HCT116 (cell line): Measurements from ENCODE around the gene TFCP2L1. TPM values are rescaled to one million over a fixed set of nuclear protein-coding genes. Genes with fewer than 3 reads are reported as not detected.
"Not testable (repeated sequence)": the region's sequence is repeated elsewhere in the genome, so short reads cannot be mapped to it uniquely, and the experiment has no call there.

Experiments used
- ATAC-seq: fragments of 200-7000 bp; cut with Tn5 transposase; 2 replicates; pipeline ENCODE4 v1.9.1; 2020; ENCODE audit warnings: mild to moderate bottlenecking, moderate library complexity
- BruUV-seq: library from RNA; stranded (reverse); fragments of 400-500 nt; replicated peaks from 2 replicates; lab custom pipeline; 2021; lab: Mats Ljungman, UMichigan
- CTCF ChIA-PET: fragments of 300-600 bp; sonication (Branson Sonifier 250); formaldehyde crosslinking; loops from one replicate; lab custom pipeline; 2021; ENCODE audit warnings: antibody characterized with exemption; lab: Charles Lee
- POLR2A ChIA-PET: fragments of 300-600, 350-600 bp; sonication (Branson Sonifier 250); formaldehyde crosslinking; loops from one replicate; lab custom pipeline; 2021; ENCODE audit warnings: antibody characterized with exemption; lab: Charles Lee
- RAD21 ChIA-PET, 2 experiments: fragments of 300-600 bp; sonication (Branson Sonifier 250); formaldehyde crosslinking; loops; one replicate each; lab custom pipeline; 2023; ENCODE audit warnings: low total read pairs in 2 of 2; ENCODE audit not compliant: uncharacterized antibody in 2 of 2, unreplicated experiment in 2 of 2, low non-redundant PET in 1 of 2; lab: Charles Lee
- DNase-seq: peaks from one replicate; pipeline ENCODE4 v3.0.0-alpha.2; 2010; ENCODE audit warnings: low read depth, low spot score
- H2AFZ ChIP-seq: fragments of 200-600 bp; shearing (Covaris generic), sonication (generic); 2 replicates; pipeline ENCODE4 v1.6.1; 2017; ENCODE audit warnings: low read depth, mixed run types, mixed read lengths, antibody characterized with exemption, low read length; ENCODE audit not compliant: poor library complexity, severe bottlenecking
- H3K27ac ChIP-seq: 2 replicates; pipeline ENCODE4 v1.5.1; 2012; ENCODE audit warnings: low read depth, low read length
- H3K27me3 ChIP-seq: fragments of 200-600 bp; sonication (generic); 2 replicates; pipeline ENCODE4 v1.6.1; 2016; ENCODE audit warnings: mixed run types, low read length, mixed read lengths; ENCODE audit not compliant: insufficient read depth
- H3K36me3 ChIP-seq, 2 experiments: fragments of 200-500 bp in 1 of 2; fragments of 200-600 bp in 1 of 2; sonication (Bioruptor generic) in 1 of 2; sonication (generic) in 1 of 2; 2 replicates each; pipeline versions ENCODE4 v1.5.1 to v1.6.1; 2014 to 2016; ENCODE audit warnings: low read length in 2 of 2, inconsistent platforms in 1 of 2, mixed read lengths in 1 of 2, mixed run types in 1 of 2; ENCODE audit not compliant: insufficient read depth in 2 of 2, control insufficient read depth in 1 of 2
- H3K4me1 ChIP-seq, 2 experiments: fragments of 200-600 bp in 1 of 2; sonication (generic) in 1 of 2; 2 replicates each; pipeline versions ENCODE4 v1.5.1 to v1.6.1; 2012 to 2017; ENCODE audit warnings: low read length in 2 of 2, inconsistent platforms in 1 of 2, mild to moderate bottlenecking in 1 of 2, mixed read lengths in 1 of 2, mixed run types in 1 of 2, moderate library complexity in 1 of 2; ENCODE audit not compliant: insufficient read depth in 2 of 2, control insufficient read depth in 1 of 2
- H3K4me2 ChIP-seq: fragments of 200-600 bp; sonication (generic); 2 replicates; pipeline ENCODE4 v1.6.1; 2017; ENCODE audit warnings: mixed run types, low read length, mixed read lengths
- H3K4me3 ChIP-seq, 2 experiments: fragments of 200-600 bp in 1 of 2; sonication (generic) in 1 of 2; replicated peaks in 1 of 2; 2 replicates each; pipeline ENCODE4 v1.5.1; 2011 to 2016; ENCODE audit warnings: low read length in 2 of 2, control low read depth in 1 of 2, low read depth in 1 of 2, mild to moderate bottlenecking in 1 of 2, mixed read lengths in 1 of 2, mixed run types in 1 of 2
- H3K79me2 ChIP-seq: fragments of 200-600 bp; sonication (generic); 2 replicates; pipeline ENCODE4 v1.6.1; 2017; ENCODE audit warnings: mild to moderate bottlenecking, mixed run types, low read length, moderate library complexity, mixed read lengths; ENCODE audit not compliant: insufficient read depth
- H3K9ac ChIP-seq: fragments of 200-600 bp; sonication (generic); 2 replicates; pipeline ENCODE4 v1.6.1; 2016; ENCODE audit warnings: low read length, mixed read lengths
- H3K9me2 ChIP-seq: fragments of 200-600 bp; sonication (generic), shearing (Covaris generic); 2 replicates; pipeline ENCODE4 v1.6.1; 2017; ENCODE audit warnings: mixed run types, mild to moderate bottlenecking, moderate library complexity; ENCODE audit not compliant: insufficient read depth
- H3K9me3 ChIP-seq, 2 experiments: fragments of 200-500 bp in 1 of 2; fragments of 200-600 bp in 1 of 2; sonication (Bioruptor generic) in 1 of 2; sonication (generic) in 1 of 2; 2 replicates each; pipeline ENCODE4 v1.6.1; 2014 to 2017; ENCODE audit warnings: low read length in 2 of 2, mixed read lengths in 2 of 2, inconsistent platforms in 1 of 2, low read depth in 1 of 2, mild to moderate bottlenecking in 1 of 2, mixed run types in 1 of 2, moderate library complexity in 1 of 2; ENCODE audit not compliant: control insufficient read depth in 1 of 2, insufficient read depth in 1 of 2
- H4K20me1 ChIP-seq: fragments of 200-600 bp; sonication (generic), shearing (Covaris generic); 2 replicates; pipeline ENCODE4 v1.6.1; 2017; ENCODE audit warnings: mixed run types, mild to moderate bottlenecking, moderate library complexity; ENCODE audit not compliant: insufficient read depth
- POLR2A ChIP-seq: IDR thresholded peaks from 2 replicates; pipeline ENCODE4 v1.7.0; 2011; ENCODE audit warnings: borderline replicate concordance; ENCODE audit not compliant: insufficient read depth, insufficient read length; ENCODE audit errors: extremely low read depth
- POLR2AphosphoS5 ChIP-seq: IDR thresholded peaks from 2 replicates; pipeline ENCODE4 v1.6.1; 2011; ENCODE audit warnings: mild to moderate bottlenecking, low read depth, low read length, moderate library complexity
- SIN3A ChIP-seq: IDR thresholded peaks from 2 replicates; pipeline ENCODE4 v1.6.1; 2012; ENCODE audit warnings: low read depth
- TCF7L2 ChIP-seq: IDR thresholded peaks from 2 replicates; pipeline ENCODE4 v1.7.0; 2011; ENCODE audit warnings: borderline replicate concordance, inconsistent platforms; ENCODE audit not compliant: insufficient read depth, insufficient read length; ENCODE audit errors: extremely low read depth
- intact Hi-C: fragments of 100-400 bp; cut with micrococcal nuclease; formaldehyde crosslinking; loops from 2 replicates; pipeline ENCODE4 v1.10.0; 2022
- total RNA-seq: library from RNA; stranded (reverse); gene quantifications from one replicate; pipeline ENCODE4 v1.2.1, GENCODE V29; 2021; ENCODE audit not compliant: unreplicated experiment

The TFCP2L1 gene
- total RNA-seq, 1 experiment from 2014 or later = 8.4 TPM

- H4K20me1 ChIP-seq = no peaks in the 10 kb centered on the region
- H3K79me2 ChIP-seq = no peaks in the 10 kb centered on the region
- H3K9me3 ChIP-seq = no peaks in the 10 kb centered on the region
- H3K4me3 ChIP-seq = no peak overlapping the region
- no peak overlapping the region for H2AFZ ChIP-seq
- ATAC-seq = no peak
- no peaks in the 10 kb centered on the region for H3K9me2 ChIP-seq
- intact Hi-C loops = no loop called here
- no peak for DNase-seq
- CTCF ChIA-PET = interaction anchor here (1.0 kb wide), 1 partner anchor 19 kb away, joined by 4 read pairs; no protein-coding TSS in a partner anchor
- TF ChIP-seq TCF7L2 (no peak), POLR2AphosphoS5 (no peak), SIN3A (no peak), POLR2A (no peak)
- TF ChIP-seq, all 23 proteins: peak for 0
- no peak overlapping the region for H3K4me2 ChIP-seq
- H3K27me3 ChIP-seq = no peaks in the 10 kb centered on the region
- no peaks in the 10 kb centered on the region for H3K36me3 ChIP-seq
- no TSS peak for BruUV-seq
- ChIA-PET POLR2A (no interaction called here), RAD21 (no interaction called here)
- no peak overlapping the region for H3K9ac ChIP-seq
- no peaks in the 10 kb centered on the region for H3K4me1 ChIP-seq
- no peak overlapping the region for H3K27ac ChIP-seq
These were observed 32.0 kb upstream of the TFCP2L1 start for GRCh38 chr2:121316986-121317385.

- H3K27me3 ChIP-seq, H3K9ac ChIP-seq, H3K36me3 ChIP-seq, CTCF ChIA-PET, POLR2A ChIA-PET, H3K9me3 ChIP-seq, H3K79me2 ChIP-seq, RAD21 ChIA-PET, H3K4me3 ChIP-seq, H2AFZ ChIP-seq, BruUV-seq, DNase-seq, H3K4me2 ChIP-seq, ATAC-seq, H4K20me1 ChIP-seq, H3K27ac ChIP-seq, H3K9me2 ChIP-seq, H3K4me1 ChIP-seq, intact Hi-C loops: not testable (repeated sequence)
These were observed 28.7 kb upstream of the TFCP2L1 start for GRCh38 chr2:121313701-121314100.
